GM03348 (cell line): Measurements from ENCODE around the gene DYRK3.
"Not testable (repeated sequence)": the region's sequence is repeated elsewhere in the genome, so short reads cannot be mapped to it uniquely, and the experiment has no call there.

Experiments used
- DNase-seq: peaks from one replicate; pipeline ENCODE4 v3.0.0; 2012; ENCODE audit warnings: low spot score

DYRK3 gene

GRCh38 chr1:206631085-206631509 lies 4.2 kb upstream of the DYRK3 start:
- peak; percentile 84 for DNase-seq

- peak; percentile 73 for DNase-seq
Measured at GRCh38 chr1:206633708-206634121, 1.6 kb upstream of the DYRK3 start.

GRCh38 chr1:206634365-206635079 lies 814 bp upstream of the DYRK3 start:
- peak; percentile 78 for DNase-seq

GRCh38 chr1:206635978-206636345 lies 626 bp downstream of the DYRK3 start:
- DNase-seq = no peak

- no peak for DNase-seq
Measured at GRCh38 chr1:206636671-206637070, 1.3 kb downstream of the DYRK3 start.

GRCh38 chr1:206637605-206638004 lies 2.3 kb downstream of the DYRK3 start:
- no peak for DNase-seq

- DNase-seq = not testable (repeated sequence)
Measured at GRCh38 chr1:206642074-206642473, 6.7 kb downstream of the DYRK3 start.

- no peak for DNase-seq
Measured at GRCh38 chr1:206643118-206643698, 7.9 kb downstream of the DYRK3 start.

- no peak for DNase-seq
Measured at GRCh38 chr1:206646504-206646903, 11.2 kb downstream of the DYRK3 start.

- no peak for DNase-seq
Measured at GRCh38 chr1:206647224-206647623, 11.9 kb downstream of the DYRK3 start.

GRCh38 chr1:206649261-206649921 lies 14.1 kb downstream of the DYRK3 start:
- DNase-seq = no peak

GRCh38 chr1:206651014-206651413 lies 15.7 kb downstream of the DYRK3 start:
- DNase-seq = no peak

- no peak for DNase-seq
Measured at GRCh38 chr1:206651958-206652890, 16.9 kb downstream of the DYRK3 start.

- DNase-seq = no peak
Measured at GRCh38 chr1:206653715-206654459, 18.6 kb downstream of the DYRK3 start.

GRCh38 chr1:206654828-206655227 lies 19.5 kb downstream of the DYRK3 start:
- no peak for DNase-seq

GRCh38 chr1:206655471-206655882 lies 20.1 kb downstream of the DYRK3 start:
- DNase-seq = no peak

- no peak for DNase-seq
Measured at GRCh38 chr1:206656936-206657335, 21.6 kb downstream of the DYRK3 start.

- no peak for DNase-seq
Measured at GRCh38 chr1:206657751-206658150, 22.4 kb downstream of the DYRK3 start.

GRCh38 chr1:206658264-206658980 lies 23.1 kb downstream of the DYRK3 start:
- peak; percentile 66 for DNase-seq

- DNase-seq = no peak
Measured at GRCh38 chr1:206658981-206659273, 23.6 kb downstream of the DYRK3 start.

GRCh38 chr1:206660136-206660535 lies 24.8 kb downstream of the DYRK3 start:
- DNase-seq = no peak
